ENCODE data around the gene CCDC192. TPM values are rescaled to one million over a fixed set of nuclear protein-coding genes. Genes with fewer than 3 reads are reported as not detected.
"Not testable (repeated sequence)": the region's sequence is repeated elsewhere in the genome, so short reads cannot be mapped to it uniquely, and the experiment has no call there.

Gene CCDC192
- total RNA-seq, 3 donors from 2014 or later: 1.3 TPM; not detected in 2

DNA sequence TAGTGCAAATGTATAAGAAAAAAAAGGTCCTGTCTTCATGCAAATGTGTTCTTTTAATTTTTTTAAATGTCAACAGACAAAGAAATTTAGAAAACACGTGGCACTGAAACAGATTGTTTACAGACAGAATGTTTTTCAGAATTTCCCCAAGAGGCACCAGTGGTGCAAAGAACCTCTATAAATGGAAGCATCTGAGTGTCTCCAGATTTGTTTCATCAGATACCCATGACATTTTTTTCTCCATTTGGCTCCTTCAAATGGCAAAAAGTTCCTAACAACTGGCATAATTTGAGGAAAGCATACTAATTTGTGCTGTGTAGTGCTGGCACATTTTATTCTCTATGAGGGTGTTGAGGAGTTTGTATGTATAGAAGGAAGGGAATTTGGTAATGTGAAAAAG lies 15.0 kb downstream of the CCDC192 start:
- no peaks in the 10 kb centered on the region for H3K27me3 ChIP-seq
- no peak overlapping the region for H3K4me3 ChIP-seq
- intact Hi-C loops (cut with DNase I; ENCODE audit: low total_unique reads): no loop called here
- H3K4me1 ChIP-seq: no peaks in the 10 kb centered on the region
- TF ChIP-seq POLR2A (IDR thresholded peaks at IDR 0.05) (no peak), POLR2AphosphoS5 (IDR thresholded peaks at IDR 0.05) (no peak)
- TF ChIP-seq, protein P1, sequence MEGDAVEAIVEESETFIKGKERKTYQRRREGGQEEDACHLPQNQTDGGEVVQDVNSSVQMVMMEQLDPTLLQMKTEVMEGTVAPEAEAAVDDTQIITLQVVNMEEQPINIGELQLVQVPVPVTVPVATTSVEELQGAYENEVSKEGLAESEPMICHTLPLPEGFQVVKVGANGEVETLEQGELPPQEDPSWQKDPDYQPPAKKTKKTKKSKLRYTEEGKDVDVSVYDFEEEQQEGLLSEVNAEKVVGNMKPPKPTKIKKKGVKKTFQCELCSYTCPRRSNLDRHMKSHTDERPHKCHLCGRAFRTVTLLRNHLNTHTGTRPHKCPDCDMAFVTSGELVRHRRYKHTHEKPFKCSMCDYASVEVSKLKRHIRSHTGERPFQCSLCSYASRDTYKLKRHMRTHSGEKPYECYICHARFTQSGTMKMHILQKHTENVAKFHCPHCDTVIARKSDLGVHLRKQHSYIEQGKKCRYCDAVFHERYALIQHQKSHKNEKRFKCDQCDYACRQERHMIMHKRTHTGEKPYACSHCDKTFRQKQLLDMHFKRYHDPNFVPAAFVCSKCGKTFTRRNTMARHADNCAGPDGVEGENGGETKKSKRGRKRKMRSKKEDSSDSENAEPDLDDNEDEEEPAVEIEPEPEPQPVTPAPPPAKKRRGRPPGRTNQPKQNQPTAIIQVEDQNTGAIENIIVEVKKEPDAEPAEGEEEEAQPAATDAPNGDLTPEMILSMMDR (IDR thresholded peaks at IDR 0.05): no peak
- peaks cover 0 to 15% of the 10 kb centered on the region in 2 donors for H3K9me3 ChIP-seq
- no peak for DNase-seq (ENCODE audit: low spot score in 2 of 2)
- no peaks in the 10 kb centered on the region for H3K36me3 ChIP-seq
- no peak overlapping the region for H3K27ac ChIP-seq

DNA sequence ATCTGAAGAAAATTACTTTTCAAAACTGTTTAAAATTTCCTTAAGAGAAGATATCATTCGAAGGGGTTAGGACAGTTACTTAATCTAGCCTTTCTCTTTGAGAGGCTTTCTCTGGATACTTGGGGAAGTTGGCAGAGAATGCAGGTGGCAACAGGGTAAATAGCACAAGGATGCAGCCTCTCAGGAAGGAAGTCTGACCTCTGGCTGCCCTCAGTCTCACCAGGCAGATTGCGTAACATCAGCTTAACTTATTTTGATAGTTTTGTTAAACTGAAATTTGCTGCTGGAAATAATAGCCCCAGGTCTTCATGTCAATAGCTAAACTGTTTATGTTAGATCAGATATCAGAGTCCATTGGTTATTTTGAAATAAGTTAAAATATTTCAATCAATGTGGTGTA lies 20.4 kb downstream of the CCDC192 start:
- no peaks in the 10 kb centered on the region for H3K36me3 ChIP-seq
- peaks cover 0 to 15% of the 10 kb centered on the region in 2 donors for H3K9me3 ChIP-seq
- H3K4me1 ChIP-seq: no peaks in the 10 kb centered on the region
- intact Hi-C loops (cut with DNase I; ENCODE audit: low total_unique reads): no loop called here
- DNase-seq (ENCODE audit: low spot score in 2 of 2): peak in 1 of 2 donors; percentile 59
- H3K27ac ChIP-seq: peak overlapping the region in 1 of 2 donors; percentile 26
- H3K4me3 ChIP-seq: no peak overlapping the region
- peak in 1 of 3 donors; percentile 29 for TF ChIP-seq POLR2AphosphoS5 (IDR thresholded peaks at IDR 0.05)
- TF ChIP-seq POLR2A (IDR thresholded peaks at IDR 0.05): no peak
- no peaks in the 10 kb centered on the region for H3K27me3 ChIP-seq

DNA sequence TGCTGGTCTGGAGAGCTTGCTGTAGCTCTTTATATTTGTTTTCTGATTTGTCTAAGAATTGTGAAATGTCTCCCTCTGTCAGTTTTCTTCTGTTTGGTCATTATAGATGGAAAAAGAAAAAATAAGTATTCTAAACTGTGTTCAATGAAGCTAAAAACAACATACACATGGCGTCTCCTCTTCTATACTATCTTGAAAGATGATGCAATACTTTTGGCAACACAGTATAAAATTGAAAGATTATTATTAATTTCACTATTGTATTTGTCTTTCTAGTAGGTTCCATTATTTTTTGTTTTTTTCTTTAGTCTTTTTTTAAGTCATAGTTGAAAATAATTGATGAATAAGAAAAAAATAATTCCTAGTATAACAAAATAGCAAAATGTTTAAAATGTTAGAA lies 22.5 kb downstream of the CCDC192 start:
- no peak for TF ChIP-seq POLR2A (IDR thresholded peaks at IDR 0.05)
- no peak for TF ChIP-seq POLR2AphosphoS5 (IDR thresholded peaks at IDR 0.05)
- TF ChIP-seq, protein P1 (IDR thresholded peaks at IDR 0.05): no peak
- no peak for DNase-seq (ENCODE audit: low spot score in 2 of 2)
- H3K9me3 ChIP-seq: peaks cover 0 to 9% of the 10 kb centered on the region in 2 donors
- no peaks in the 10 kb centered on the region for H3K36me3 ChIP-seq
- no peak overlapping the region for H3K4me3 ChIP-seq
- no peaks in the 10 kb centered on the region for H3K4me1 ChIP-seq
- intact Hi-C loops (cut with DNase I; ENCODE audit: low total_unique reads): no loop called here
- no peak overlapping the region for H3K27ac ChIP-seq
- H3K27me3 ChIP-seq: no peaks in the 10 kb centered on the region

DNA sequence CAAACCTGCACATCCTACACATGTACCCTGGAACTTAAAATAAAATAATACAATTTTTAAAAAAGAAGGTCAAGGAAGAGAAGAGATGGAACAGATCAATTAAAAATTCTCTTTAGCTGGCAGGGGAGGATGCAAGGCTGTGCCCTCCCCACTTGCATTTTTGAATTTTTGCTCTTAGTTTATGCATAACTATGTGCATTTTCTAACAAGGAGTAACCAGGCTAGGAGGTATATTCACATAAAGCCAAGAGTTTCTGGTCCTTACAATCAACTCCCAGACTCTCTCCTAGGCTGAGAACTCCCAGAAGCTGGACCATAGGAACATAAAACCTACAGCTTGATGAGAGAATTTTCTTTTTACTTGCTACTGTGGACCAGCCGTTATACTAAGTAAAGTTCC lies 29.8 kb downstream of the CCDC192 start:
- H3K27me3 ChIP-seq: no peaks in the 10 kb centered on the region
- no peak overlapping the region for H3K27ac ChIP-seq
- TF ChIP-seq POLR2AphosphoS5 (IDR thresholded peaks at IDR 0.05) (no peak), POLR2A (IDR thresholded peaks at IDR 0.05) (no peak)
- TF ChIP-seq, protein P1 (IDR thresholded peaks at IDR 0.05): no peak
- no peaks in the 10 kb centered on the region for H3K9me3 ChIP-seq
- no peak overlapping the region for H3K4me3 ChIP-seq
- DNase-seq (ENCODE audit: low spot score in 2 of 2): no peak
- intact Hi-C loops (cut with DNase I; ENCODE audit: low total_unique reads): no loop called here
- H3K4me1 ChIP-seq: no peaks in the 10 kb centered on the region
- H3K36me3 ChIP-seq: no peaks in the 10 kb centered on the region

DNA sequence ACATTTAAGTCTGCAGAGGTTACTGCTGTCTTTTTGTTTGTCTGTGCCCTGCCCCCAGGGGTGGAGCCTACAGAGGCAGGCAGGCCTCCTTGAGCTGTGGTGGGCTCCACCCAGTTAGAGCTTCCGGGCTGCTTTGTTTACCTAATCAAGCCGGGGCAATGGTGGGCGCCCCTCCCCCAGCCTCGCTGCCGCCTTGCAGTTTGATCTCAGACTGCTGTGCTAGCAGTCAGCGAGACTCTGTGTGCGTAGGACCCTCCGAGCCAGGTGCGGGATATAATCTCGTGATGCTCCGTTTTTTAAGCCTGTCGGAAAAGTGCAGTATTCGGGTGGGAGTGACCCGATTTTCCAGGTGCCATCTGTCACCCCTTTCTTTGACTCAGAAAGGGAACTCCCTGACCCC lies 36.2 kb downstream of the CCDC192 start:
- DNase-seq (ENCODE audit: low spot score in 2 of 2); H3K27me3 ChIP-seq; intact Hi-C loops (cut with DNase I; ENCODE audit: low total_unique reads); H3K27ac ChIP-seq; H3K36me3 ChIP-seq; H3K9me3 ChIP-seq; H3K4me1 ChIP-seq: not testable (repeated sequence)
- peak overlapping the region in 1 of 3 donors; percentile 25 for H3K4me3 ChIP-seq

DNA sequence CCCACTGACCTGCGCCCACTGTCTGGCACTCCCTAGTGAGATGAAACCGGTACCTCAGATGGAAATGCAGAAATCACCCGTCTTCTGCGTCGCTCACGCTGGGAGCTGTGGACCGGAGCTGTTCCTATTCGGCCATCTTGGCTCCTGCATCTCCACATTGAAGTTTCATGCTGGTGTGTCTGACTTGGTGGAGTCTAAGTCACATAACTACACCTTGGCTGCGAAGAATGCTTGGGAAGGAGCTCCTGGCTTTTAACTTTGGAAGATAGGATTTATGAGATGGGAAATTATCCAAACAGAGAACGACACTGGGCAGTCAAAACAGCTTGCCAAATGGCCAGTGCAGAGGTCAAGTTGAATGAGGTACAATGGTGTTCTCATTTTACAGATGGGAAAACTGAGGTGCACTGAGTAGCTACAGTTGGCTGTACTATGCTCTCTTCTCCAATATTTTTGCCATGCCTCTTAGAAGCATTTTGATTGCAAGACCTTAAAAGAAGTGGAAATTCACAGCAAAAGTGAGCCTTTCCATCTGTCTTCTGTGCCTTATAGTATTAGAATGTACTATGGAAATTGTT lies 36.7 kb downstream of the CCDC192 start:
- no peaks in the 10 kb centered on the region for H3K4me1 ChIP-seq
- H3K27me3 ChIP-seq: no peaks in the 10 kb centered on the region
- no peak overlapping the region for H3K27ac ChIP-seq
- DNase-seq (ENCODE audit: low spot score in 2 of 2): no peak
- H3K36me3 ChIP-seq: no peaks in the 10 kb centered on the region
- intact Hi-C loops (cut with DNase I; ENCODE audit: low total_unique reads): no loop called here
- no peaks in the 10 kb centered on the region for H3K9me3 ChIP-seq
- H3K4me3 ChIP-seq: peak overlapping the region in 1 of 3 donors; percentile 25
- no peak for TF ChIP-seq POLR2AphosphoS5 (IDR thresholded peaks at IDR 0.05)
- TF ChIP-seq, protein P1 (IDR thresholded peaks at IDR 0.05): no peak
- TF ChIP-seq POLR2A (IDR thresholded peaks at IDR 0.05): no peak
